GM12872 (cell line): Measurements from ENCODE around the gene TULP3.

ENCODE experiments used
- TF ChIP-seq, protein P1 (sequence below): IDR thresholded peaks from 3 replicates; pipeline ENCODE4 v1.5.1; 2011; ENCODE audit warnings: low read depth, mild to moderate bottlenecking, low read length, moderate library complexity; ENCODE audit not compliant: insufficient read depth

TULP3 gene

DNA sequence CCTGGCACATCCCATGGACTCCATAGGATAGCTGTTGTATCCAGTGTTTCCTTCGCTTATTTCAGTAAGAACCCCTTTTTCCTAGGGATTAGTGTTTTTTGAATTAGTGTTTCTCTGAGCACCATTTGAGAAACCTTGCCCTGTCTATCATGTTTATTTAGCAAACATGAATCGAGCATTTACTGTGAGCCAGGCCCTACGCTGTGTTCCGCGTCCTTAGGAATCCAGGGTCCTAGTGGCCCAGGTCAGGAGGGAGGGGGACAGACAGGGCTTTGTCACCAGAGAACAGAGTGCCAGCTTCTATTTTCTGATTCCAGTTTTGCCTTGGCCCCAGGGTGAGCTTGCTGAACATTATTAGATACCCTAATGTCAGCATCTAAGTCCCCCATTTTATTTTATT lies 71.0 kb downstream of the TULP3 start:
- TF ChIP-seq, protein P1, sequence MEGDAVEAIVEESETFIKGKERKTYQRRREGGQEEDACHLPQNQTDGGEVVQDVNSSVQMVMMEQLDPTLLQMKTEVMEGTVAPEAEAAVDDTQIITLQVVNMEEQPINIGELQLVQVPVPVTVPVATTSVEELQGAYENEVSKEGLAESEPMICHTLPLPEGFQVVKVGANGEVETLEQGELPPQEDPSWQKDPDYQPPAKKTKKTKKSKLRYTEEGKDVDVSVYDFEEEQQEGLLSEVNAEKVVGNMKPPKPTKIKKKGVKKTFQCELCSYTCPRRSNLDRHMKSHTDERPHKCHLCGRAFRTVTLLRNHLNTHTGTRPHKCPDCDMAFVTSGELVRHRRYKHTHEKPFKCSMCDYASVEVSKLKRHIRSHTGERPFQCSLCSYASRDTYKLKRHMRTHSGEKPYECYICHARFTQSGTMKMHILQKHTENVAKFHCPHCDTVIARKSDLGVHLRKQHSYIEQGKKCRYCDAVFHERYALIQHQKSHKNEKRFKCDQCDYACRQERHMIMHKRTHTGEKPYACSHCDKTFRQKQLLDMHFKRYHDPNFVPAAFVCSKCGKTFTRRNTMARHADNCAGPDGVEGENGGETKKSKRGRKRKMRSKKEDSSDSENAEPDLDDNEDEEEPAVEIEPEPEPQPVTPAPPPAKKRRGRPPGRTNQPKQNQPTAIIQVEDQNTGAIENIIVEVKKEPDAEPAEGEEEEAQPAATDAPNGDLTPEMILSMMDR, result no peak

DNA sequence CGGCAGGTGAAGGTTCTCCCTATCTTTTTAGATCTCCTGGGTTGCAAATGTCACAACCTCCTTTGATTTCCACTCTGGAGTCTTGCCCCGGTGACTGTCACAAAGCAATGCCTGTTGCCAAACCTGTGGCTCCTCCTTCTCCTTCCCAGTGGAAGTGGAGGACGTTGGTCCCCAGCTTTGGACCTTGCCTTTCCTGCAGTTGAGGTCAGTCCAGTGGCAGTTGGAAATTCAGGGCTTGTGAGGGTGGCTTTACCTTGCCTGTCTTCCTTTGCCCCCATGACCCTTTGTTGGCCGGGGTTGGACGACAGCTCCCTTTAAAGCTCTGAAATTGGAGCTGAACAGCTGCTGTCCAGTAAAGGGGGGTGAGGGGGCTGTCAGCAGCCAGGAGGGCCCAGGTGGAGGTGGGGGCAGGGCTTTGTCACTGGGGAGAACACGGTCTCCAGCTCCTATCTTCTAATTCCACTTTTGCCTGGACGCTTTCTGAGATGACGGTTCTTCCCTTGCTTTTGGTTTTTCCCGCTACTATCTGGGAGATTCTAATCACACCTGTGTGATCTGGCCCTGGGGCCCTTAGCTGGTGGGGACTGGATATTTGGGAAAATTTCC lies 72.6 kb downstream of the TULP3 start:
- TF ChIP-seq, protein P1, result no peak

DNA sequence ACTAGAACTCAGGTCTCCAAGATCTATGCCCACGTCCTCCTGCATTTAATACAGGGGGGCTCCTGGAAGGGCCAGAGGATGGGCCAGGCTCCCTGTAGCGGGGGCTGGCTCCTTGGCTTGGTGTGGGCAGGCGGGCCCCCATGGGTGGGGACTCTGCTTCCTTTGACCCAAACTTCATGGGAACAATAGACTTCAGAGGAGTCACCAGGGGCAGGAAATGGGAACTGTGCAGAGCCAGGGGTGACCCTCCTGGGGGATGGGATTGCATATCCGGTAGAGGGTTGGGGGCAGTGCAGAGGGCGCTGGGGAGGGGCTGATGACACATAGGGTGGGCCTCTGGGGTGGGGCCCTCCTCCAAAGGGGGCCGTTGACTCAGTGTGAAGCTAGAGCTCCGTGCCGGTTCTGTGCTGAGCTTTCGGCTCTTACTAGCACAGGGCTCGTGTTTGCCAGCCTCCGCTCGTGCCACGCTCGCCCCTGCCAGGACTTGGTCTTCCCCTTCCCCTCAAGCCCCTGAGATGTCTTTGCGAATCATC lies 73.1 kb downstream of the TULP3 start:
- TF ChIP-seq, protein P1, result no peak

DNA sequence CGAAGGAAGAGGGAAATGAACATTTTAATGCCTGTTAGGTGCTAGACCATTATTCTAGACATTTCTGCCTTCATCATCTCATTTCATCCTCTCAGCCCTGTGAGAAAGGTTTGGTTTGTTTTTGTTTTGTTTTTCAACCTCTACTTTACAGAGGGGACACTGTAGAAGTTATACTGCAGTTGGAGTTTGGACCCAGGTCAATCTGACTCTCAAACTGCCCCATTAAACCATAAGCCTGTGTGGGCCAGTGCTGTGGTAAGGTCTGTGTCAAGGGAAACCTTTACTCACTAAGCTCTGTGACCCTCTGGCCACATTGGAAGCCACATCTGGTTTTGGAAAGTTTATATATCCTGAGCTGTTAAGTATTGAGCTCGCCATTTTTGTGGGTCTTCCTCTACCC lies 77.0 kb downstream of the TULP3 start:
- TF ChIP-seq, protein P1, result no peak

DNA sequence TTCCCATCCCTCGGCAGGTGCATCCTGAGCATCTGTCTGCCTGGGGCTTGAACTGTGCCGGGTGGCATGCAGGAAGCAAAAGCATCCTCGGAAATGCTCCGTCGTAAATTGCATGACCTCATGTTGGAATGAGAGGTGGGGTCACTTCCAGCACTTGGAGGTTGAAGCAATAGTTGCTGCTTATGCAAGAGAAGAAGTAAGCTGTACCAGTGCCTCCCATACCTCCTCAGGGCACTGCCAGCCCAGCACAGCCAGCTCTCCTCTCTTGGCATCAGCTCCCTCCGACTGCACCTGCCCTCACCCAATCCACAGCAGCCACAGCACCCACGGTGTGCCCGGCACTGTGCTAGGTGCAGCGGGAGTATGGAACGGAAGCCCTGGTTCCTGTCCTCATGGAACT lies 80.1 kb downstream of the TULP3 start:
- TF ChIP-seq, protein P1, result no peak

DNA sequence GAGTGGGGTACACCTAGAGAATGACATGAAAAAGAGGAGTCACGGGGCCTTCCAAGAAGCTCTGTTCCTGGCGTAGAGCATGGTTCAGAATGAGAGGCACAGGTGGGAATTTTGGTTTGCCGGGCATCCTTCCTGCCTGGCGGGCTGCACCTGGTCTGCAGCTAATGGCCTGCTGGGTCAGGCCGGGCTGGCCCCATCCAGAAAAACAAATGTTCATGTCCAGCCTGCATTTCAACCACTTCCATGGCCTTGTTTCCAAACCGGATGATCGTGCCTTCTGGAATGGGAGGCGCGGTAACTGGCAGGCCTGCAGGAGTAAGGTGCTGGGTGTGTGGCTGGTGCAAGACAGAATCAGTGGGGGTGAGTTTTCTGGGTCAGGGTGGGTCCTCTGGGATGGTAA lies 82.9 kb downstream of the TULP3 start:
- TF ChIP-seq, protein P1, result no peak

DNA sequence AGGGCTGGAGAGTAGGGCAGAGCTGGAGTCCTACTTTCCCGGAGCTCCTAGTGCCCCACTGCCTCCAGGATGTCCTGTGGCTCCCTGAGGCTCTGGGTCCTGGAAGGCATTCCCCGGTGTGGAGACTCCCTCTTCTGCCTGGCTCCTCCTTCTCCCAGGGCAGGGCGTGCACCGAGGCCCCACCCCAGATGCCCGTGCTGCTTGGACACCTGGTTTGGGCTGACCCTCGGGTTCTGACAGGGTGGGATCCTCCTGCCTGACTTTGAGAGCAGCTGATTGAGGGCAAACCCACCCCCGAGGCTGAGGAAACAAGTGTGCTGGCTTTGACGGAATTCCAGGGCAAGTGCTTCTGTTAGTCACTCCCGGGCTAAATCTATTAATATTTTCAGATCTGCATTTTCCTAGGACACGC lies 83.9 kb downstream of the TULP3 start:
- TF ChIP-seq, protein P1, result no peak
